GM21528 (cell line): ENCODE measurements around the gene NELFB.
"Not testable (repeated sequence)": the region's sequence is repeated elsewhere in the genome, so short reads cannot be mapped to it uniquely, and the experiment has no call there.

Source experiments
- ATAC-seq: cut with Tn5 transposase; IDR thresholded peaks from one replicate; pipeline ENCODE4 v1.9.1; 2021; ENCODE audit warnings: mild to moderate bottlenecking, moderate library complexity; ENCODE audit not compliant: unreplicated experiment, low FRiP score

NELFB gene

DNA sequence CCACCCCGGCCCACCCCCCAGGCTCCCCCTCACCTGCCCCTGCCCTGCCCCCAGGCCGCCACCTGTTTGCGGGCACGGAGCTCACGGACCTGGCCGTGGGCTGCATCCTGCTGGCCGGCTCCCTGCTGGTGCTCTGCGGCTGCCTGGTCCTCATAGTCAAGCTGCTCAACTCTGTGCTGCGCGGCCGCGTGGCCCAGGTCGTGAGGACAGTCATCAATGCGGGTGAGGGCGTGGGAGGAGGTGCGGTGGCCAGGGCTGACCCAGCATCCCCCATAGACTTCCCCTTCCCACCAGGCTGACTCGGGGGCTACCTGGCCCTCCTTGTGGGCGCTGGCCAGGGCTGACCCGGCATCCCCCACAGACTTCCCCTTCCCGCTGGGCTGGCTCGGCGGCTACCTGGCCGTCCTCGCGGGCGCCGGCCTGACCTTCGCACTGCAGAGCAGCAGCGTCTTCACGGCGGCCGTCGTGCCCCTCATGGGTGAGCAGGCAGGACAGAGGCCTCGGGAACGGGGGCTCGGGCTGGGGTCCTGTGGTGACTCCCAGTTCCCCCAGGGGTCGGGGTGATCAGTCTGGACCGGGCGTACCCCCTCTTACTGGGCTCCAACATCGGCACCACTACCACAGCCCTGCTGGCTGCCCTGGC lies 21.0 kb upstream of the NELFB start:
- no peak for ATAC-seq

DNA sequence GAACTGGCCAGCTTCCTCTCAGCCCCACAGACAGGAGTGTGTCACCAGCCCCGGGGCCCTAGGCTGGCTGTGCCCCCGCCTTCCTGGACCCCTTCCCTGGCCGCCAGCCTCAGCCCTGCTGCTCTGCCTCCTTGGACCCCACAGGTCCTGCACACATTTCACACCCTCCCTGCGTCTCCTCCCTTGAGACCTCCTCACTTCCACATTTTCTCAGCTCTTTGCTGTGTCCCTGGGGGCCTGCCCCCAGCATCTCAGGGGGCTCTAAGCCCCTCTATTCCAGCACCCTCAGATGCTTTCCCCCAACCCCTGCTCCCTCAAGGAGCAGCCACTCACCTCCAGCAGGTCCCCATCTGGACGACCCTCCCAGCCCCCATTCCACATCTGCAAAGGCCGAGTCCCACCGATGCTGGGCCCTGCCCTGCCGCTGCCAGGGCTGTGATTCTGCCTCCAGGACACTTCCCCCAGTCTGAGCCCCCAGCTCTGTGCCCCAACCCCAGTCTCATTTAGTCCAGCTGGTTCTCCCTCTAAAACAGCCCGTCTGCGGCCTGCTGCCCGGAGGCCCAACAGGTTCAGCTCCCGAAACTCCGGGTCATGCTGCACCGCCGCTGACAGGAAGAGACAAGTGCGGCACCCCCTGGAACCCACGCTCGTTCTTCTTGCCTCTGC lies 20.2 kb upstream of the NELFB start:
- no peak for ATAC-seq

DNA sequence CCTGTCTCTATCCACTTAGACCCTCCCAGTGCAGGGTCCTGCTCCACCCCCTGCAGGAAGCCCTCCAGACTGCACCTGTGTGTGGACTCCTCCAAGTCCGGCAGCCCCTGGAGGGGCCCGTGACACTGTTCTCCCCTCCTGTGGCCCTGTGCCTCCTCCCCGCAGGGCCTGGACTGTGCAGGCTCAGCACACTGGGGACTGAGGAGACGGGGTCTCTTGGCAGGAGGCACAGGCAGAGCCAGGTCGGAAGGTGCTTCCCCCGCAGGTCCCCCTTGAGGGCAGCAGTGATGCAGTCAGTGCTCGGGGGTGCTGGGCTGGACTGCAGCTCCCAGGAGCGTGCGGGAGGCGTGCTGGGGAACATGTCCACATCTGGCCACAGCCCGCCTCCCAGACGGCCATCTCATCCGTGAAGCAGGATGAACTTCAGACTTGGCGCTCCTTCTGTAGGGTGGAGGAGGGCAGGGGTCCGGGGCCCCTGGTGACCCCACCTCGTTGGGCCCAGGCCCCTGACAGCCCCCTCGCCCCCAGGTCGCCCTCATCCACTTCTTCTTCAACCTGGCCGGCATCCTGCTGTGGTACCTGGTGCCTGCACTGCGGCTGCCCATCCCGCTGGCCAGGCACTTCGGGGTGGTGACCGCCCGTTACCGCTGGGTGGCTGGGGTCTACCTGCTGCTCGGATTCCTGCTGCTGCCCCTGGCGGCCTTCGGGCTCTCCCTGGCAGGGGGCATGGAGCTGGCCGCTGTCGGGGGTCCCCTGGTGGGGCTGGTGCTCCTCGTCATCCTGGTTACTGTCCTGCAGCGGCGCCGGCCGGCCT lies 19.5 kb upstream of the NELFB start:
- no peak for ATAC-seq

DNA sequence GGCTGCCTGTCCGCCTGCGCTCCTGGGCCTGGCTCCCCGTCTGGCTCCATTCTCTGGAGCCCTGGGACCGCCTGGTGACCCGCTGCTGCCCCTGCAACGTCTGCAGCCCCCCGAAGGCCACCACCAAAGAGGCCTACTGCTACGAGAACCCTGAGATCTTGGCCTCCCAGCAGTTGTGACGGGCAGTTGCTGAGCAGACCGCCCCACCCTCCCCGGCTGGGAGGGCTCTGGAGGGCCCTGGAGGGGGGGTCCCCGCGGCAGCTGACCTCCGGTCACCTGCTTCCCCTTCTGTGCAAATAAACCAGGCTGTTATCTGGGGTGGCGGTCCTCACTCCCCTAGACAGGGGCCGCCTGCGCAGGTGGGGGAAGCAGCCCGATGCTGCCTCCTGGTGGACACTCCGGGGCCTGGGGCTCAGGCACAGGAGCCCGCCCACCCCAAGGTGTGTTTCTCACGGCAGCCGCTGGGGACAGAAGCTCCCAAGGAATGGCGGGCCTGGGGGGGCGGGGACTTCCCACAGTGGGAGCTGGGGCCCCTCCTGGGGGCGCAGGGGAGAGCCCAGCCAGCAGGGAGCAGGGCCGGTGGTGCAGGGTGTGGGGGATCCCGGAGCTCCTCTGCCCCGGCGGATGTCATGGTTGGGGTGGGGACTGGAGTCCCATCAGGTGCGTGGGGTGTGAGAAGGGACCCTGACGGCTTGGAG lies 18.7 kb upstream of the NELFB start:
- ATAC-seq: no peak

DNA sequence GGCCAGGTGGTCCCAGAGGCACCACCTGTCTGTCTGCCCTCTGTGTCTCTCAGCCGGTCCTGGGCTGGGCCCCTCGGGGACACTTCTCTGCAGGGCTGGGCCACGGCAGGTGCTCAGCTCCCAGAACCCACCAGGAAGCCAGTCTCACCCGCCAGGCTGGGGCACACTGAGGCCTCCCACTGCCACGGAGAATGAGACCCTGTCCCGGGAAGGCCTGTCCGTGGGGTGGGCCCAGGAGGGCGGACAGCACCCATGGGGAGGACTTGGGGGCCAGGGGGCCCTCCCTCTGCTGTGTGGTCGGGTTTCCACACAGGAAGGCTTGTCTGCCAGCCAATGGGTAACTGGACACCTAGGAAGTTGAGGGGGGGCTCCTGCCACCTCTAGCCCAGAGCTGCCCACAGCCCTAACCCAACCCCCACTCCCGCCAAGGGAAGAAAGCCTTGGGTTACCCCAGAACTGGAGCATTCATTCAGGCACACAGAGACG lies 18.1 kb upstream of the NELFB start:
- no peak for ATAC-seq

DNA sequence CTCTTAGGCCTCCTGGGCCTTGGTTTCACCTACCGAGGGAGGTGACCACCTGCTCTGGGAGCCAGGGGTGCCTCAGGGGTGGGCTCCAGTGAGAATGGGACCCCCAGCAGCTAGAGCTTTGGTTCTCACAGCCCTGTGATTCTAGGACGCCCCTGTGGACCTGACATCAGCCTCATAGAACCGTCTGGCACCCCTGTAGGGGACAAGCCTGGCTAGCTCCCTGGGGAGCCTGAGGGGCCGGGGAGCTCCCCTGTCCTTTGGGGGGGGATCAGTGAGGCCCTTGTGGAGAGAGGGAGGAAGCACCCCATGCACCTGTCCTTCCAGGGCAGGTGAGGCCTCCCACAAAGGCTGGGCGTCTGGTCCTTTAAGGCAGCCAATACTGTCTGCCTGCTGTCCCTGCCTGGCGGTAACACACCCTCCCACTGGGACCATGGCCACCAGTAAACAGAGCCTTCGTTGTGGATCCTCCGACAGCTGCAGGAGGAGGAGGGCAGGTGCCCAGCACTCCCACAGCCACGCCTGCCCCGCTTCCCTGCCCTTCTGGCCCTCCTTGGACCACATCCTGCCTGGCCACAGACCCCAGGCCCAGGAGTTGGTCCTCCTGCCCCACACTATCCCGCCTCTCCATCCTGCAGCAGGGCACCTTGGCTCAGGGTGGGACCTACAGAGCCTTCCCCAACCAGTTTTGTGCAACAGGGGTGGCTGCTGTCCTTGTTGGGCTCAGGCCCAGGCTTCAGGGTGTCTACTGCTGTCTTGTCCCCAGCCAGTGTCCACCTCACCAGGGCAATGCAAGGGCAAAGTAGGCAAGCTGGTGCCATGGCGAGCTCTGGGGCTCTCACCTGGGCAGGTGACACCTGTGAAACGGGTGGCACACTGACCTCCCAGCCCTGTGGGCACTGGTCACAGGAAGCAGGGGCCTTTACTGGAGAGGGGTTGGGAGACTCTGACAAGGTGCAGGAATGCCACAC lies 17.1 kb upstream of the NELFB start:
- no peak for ATAC-seq

DNA sequence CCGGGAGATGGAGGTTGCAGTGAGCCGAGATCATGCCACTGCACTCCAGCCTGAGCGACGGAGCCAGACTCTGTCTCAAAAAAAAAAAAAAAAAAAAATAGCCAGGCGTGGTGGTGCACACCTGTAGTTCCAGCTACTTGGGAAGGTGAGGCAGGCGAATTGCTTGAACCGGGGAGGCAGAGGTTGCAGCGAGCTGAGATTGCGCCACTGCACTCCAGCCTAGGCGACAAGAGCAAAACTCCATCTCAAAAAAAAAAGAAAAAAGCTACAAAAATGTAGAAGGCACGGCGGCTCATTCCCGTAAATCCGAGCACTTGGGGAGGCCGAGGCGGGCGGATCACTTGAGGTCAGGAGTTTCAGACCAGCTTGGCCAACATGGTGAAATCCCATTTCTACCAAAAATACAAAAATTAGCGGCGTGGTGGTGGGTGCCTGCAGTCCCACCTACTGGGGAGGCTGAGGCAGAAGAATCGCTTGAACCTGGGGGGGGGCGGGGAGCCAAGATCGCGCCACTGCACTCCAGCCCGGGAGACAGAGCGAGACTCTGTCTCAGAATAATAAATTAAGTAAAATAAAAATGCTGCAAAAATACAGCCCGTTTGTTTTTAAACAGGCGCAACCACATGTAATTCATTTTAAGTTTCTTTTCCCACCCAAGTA lies 15.5 kb upstream of the NELFB start:
- not testable (repeated sequence) for ATAC-seq

DNA sequence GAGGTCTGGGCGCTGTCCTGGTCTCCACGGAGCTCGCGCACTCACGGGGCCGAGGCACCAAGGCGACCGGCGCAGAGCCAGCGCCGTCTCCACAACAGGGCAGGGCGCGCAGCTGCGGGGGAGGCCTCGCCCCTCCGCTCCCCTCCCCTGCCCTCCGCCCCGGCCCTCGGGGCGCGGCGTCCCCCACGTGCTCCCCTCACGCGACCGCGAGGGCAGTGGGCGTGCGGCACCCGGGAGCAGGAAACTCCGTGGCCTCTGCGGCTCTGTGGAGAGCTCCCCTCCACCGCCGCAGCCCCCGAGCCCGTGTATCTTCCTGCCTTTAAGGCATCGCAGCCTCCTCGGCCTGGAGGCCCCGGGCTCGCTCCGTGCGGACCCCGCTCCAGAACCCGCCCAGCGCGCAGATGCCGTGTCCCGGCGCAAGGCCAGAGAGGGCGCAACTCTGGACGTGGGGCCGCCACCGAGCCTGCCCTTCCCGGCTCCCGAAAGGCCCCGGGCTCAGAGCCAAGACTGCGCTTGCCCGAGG lies 14.7 kb upstream of the NELFB start:
- ATAC-seq: peak; percentile 22

DNA sequence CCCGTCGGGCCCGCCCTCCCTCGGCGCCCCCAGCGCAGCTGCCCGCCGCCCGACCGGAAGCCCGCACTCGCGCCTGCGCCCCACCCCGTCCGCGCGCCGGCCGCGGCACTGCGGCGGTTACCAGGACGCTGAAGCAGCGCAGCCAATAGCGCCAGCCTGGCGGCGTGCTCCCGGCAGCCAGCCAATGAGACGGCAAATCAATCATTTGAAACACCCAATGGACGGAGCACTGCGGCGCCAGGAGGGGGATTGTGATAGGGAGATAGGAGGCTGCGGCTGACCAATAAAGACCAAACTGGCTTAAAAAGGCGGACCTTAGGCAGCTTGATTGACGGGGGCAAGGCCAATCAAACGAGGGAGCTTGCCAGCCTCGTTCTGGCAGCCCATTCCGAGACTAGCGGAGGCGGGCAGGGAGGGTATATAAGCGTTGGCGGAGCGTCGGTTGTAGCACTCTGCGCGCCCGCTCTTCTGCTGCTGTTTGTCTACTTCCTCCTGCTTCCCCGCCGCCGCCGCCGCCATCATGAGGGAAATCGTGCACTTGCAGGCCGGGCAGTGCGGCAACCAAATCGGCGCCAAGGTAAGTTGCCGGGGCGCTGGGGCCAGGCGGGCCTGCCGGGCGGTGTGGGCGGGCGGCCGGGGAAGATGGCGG lies 14.2 kb upstream of the NELFB start, which contains the start of gene TUBB4B:
TSS of gene TUBB4B (plus strand) at position 447 of the 649 bp plus-strand sequence. CDS start at position 521, 74 bp downstream.
- peak; percentile 75 for ATAC-seq

DNA sequence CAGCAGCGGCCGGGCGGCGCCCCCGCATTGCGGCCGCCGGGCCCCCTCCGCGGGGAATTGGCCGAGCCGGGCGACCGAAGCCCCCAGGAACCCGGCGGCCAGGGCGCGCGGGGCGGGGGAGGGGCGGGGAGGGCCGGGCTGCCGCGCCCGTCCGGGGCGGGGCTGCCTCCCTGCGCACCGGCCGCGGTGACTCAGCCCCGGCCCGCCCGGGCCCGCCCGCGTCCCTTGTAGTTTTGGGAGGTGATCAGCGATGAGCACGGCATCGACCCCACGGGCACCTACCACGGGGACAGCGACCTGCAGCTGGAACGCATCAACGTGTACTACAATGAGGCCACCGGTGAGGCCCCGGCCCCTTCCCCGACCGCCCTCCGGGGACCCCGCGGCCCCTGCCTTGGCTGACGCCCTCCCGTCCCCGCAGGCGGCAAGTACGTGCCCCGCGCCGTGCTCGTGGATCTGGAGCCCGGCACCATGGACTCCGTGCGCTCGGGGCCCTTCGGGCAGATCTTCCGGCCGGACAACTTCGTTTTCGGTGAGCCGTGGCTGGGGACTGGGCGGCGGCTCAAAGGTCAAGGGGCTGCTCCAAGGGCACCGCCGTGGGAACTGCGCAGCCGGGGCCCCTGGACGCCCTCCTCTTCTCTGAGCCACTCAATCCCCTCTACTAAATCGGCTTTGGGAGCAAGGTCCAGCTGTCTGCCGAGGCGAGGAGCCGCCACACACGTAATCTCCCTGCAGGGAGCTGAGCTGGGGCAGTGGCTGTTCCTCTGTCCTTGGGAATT lies 13.4 kb upstream of the NELFB start:
- no peak for ATAC-seq

DNA sequence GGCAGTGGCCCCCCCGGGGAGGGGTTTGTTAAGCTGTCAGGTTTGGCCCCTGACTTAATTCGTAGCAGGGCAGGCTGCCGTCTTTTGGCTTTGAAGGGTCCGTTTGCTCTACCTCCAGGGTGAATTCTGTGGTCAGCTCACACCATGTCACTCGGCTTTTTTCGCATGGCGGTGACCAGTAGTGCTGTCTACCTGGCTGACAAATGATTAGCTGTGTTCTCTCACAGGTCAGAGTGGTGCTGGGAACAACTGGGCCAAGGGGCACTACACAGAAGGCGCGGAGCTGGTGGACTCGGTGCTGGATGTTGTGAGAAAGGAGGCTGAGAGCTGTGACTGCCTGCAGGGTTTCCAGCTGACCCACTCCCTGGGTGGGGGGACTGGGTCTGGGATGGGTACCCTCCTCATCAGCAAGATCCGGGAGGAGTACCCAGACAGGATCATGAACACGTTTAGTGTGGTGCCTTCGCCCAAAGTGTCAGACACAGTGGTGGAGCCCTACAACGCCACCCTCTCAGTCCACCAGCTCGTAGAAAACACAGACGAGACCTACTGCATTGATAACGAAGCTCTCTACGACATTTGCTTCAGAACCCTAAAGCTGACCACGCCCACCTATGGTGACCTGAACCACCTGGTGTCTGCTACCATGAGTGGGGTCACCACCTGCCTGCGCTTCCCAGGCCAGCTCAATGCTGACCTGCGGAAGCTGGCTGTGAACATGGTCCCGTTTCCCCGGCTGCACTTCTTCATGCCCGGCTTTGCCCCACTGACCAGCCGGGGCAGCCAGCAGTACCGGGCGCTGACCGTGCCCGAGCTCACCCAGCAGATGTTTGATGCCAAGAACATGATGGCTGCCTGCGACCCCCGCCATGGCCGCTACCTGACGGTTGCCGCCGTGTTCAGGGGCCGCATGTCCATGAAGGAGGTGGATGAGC lies 12.6 kb upstream of the NELFB start:
- no peak for ATAC-seq

DNA sequence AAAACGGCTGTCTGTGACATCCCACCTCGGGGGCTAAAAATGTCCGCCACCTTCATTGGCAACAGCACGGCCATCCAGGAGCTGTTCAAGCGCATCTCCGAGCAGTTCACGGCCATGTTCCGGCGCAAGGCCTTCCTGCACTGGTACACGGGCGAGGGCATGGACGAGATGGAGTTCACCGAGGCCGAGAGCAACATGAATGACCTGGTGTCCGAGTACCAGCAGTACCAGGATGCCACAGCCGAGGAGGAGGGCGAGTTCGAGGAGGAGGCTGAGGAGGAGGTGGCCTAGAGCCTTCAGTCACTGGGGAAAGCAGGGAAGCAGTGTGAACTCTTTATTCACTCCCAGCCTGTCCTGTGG lies 11.9 kb upstream of the NELFB start:
- not testable (repeated sequence) for ATAC-seq

DNA sequence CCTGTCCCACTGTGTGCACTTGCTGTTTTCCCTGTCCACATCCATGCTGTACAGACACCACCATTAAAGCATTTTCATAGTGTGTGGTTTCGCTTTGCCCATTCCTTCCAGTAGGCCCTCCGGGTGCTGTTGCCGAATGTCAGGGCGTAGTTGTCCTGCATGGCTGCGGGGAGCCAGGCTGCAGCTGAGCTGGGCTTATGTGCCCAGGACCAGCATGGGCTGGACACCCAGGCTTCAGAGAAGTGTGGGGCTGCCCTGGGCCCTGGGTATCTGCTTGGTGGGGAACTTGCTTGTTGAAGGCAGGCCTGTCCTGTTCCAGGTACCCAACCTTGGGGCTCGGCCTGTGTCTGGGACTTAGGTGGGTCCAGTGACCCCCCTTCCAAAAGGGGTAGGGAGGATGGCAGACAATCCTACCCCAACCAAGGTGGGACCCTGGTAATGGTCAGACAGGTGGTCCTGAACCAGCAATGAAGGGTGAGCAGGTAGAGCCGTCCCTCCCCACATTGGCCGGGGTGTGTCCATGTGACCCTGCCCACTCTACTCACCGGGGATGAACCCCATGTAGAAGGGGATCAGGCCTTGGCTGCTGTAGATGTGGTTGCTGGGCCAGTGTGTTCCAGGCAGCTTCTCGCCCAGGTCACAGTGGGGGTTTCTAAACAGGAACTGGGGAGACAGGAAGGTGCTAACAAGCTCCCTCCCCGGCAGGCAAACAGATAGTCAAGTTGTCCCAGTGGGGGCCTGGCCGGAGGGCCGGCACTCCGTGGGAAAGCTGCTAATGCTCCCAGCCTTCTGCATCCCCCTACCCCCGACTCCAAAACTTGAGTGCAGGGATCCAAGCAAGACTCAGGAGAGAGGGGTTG lies 11.3 kb upstream of the NELFB start:
- no peak for ATAC-seq

DNA sequence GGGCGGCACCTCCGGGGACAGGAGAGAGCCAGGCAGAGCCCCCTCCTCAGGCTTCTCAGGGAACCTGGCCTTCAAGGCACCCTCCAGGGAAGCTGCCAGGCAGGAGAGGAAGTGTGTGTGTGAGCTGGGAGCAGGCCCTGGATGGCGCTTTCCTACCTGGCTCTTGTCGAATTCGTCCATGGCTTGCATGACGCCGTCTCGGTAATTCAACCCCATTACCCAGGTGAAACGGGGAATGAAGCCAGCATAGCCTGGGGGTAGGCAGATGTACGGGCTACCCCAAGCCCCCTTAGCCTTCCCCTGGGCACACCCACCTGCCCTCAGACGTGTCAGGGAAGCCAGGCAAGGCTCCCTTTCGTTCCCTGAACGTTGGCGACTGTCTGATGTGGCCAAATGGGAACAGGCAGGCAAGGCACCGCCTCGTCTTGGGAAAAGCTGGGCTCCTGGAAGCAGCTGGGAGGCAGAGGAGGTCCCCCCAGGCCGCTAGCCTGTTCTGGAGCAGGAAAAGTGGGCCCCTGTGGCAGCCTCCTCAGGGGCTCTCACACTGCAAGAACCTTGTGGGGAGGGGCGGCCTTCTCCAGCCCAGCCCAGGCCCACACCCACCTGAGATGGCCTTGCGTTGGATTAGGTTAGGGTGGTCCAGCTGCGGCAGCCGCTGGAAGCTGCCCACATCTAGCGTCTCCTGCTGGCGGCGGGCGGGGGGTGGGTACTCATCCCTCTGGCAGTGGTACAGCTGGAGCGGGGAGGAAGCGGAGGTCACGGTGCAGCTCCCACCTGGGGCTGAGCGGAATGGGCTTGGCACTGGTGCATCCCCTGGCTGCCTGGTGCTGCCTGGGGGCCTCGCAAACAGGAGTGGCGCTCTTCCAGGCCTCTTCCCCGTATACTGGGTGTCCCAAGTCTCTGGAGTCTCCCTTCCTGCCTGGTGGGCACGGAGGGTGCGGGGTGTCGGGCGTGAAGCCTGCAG lies 10.4 kb upstream of the NELFB start:
- no peak for ATAC-seq
